HepG2 (cell line): Measurements from ENCODE around the gene ORC2. TPM values are rescaled to one million over a fixed set of nuclear protein-coding genes. Genes with fewer than 3 reads are reported as not detected.

Source experiments
- ATAC-seq: fragments of 200-7000 bp; cut with Tn5 transposase; 3 replicates; pipeline ENCODE4 v1.9.1; 2020; ENCODE audit warnings: mild to moderate bottlenecking, moderate library complexity
- BruUV-seq: library from RNA; stranded (reverse); fragments of 400-500 nt; replicated peaks from 2 replicates; lab custom pipeline; 2021; lab: Mats Ljungman, UMichigan
- CTCF ChIA-PET: fragments of 300-600 bp; formaldehyde crosslinking; extraction: SDS; loops from one replicate; lab custom pipeline; 2021; ENCODE audit warnings: low total read pairs, inconsistent platforms, low intra/inter-chr PET ratio; lab: Yijun Ruan, JAX
- POLR2A ChIA-PET: fragments of 350-600 bp; sonication (Branson Sonifier 250); formaldehyde crosslinking; loops from one replicate; lab custom pipeline; 2020; ENCODE audit warnings: antibody characterized with exemption, inconsistent platforms; lab: Yijun Ruan, JAX
- DNase-seq: peaks from one replicate; pipeline ENCODE4 v3.0.0-alpha.2; 2015; ENCODE audit warnings: low spot score
- FAIRE-seq: peaks from 3 replicates; lab custom pipeline; 2011; peaks lifted over from hg19 to GRCh38; lab: Jason Lieb, UNC
- H2AFZ ChIP-seq: one replicate; pipeline ENCODE4 v1.6.1; 2011; ENCODE audit warnings: low read length, inconsistent platforms
- H3K27ac ChIP-seq: fragments of 300-600 bp; 3 replicates; pipeline ENCODE4 v1.8.0; 2011; ENCODE audit warnings: mixed run types, mild to moderate bottlenecking, mixed read lengths, low read length, inconsistent platforms; ENCODE audit not compliant: insufficient read depth; ENCODE audit errors: extremely low read length
- H3K27me3 ChIP-seq, 2 experiments: fragments of 200-600 bp in 1 of 2; 2 replicates in 1 of 2; 3 replicates in 1 of 2; pipeline versions ENCODE4 v1.6.0 to v1.8.0; 2011; ENCODE audit warnings: low read length in 2 of 2, mild to moderate bottlenecking in 2 of 2, moderate library complexity in 2 of 2, inconsistent platforms in 1 of 2; ENCODE audit not compliant: insufficient read depth in 2 of 2, control insufficient read depth in 1 of 2
- H3K36me3 ChIP-seq, 2 experiments: fragments of 200-600 bp in 1 of 2; replicated peaks in 1 of 2; 2 replicates in 1 of 2; 3 replicates in 1 of 2; pipeline versions ENCODE4 v1.5.1 to v1.8.0; 2011; ENCODE audit warnings: low read length in 2 of 2, inconsistent platforms in 1 of 2; ENCODE audit not compliant: insufficient read depth in 2 of 2, control insufficient read depth in 1 of 2
- H3K4me1 ChIP-seq: 2 replicates; pipeline ENCODE4 v1.5.1; 2012; ENCODE audit warnings: low read length, inconsistent platforms; ENCODE audit not compliant: insufficient read depth
- H3K4me2 ChIP-seq: 2 replicates; pipeline ENCODE4 v1.6.0; 2011; ENCODE audit warnings: low read depth, low read length, inconsistent platforms
- H3K4me3 ChIP-seq, 3 experiments: fragments of 200-600 bp in 1 of 3; sonication (generic), shearing (Covaris generic) in 1 of 3; replicated peaks in 1 of 3; 2 replicates each; pipeline ENCODE4 v1.5.1; 2011 to 2016; ENCODE audit warnings: low read length in 3 of 3, inconsistent platforms in 2 of 3, low read depth in 2 of 3, mild to moderate bottlenecking in 2 of 3, control low read depth in 1 of 3, mixed read lengths in 1 of 3; ENCODE audit not compliant: insufficient read depth in 1 of 3
- H3K79me2 ChIP-seq: one replicate; pipeline ENCODE4 v1.6.1; 2011; ENCODE audit warnings: low read length, inconsistent platforms; ENCODE audit not compliant: insufficient read depth
- H3K9ac ChIP-seq: 2 replicates; pipeline ENCODE4 v1.6.0; 2011; ENCODE audit warnings: mild to moderate bottlenecking, low read depth, low read length, inconsistent platforms; ENCODE audit not compliant: insufficient read depth
- H3K9me3 ChIP-seq: 2 replicates; pipeline ENCODE4 v1.5.1; 2012; ENCODE audit warnings: mild to moderate bottlenecking, low read length
- H4K20me1 ChIP-seq: 2 replicates; pipeline ENCODE4 v1.6.0; 2011; ENCODE audit warnings: inconsistent platforms, mild to moderate bottlenecking, low read length, moderate library complexity; ENCODE audit not compliant: insufficient read depth
- CEBPB ChIP-seq: IDR thresholded peaks from 2 replicates; pipeline ENCODE4 v1.6.1; 2011; ENCODE audit warnings: low read depth, low read length, improper control_type of control experiment, borderline replicate concordance
- MAFF ChIP-seq: IDR thresholded peaks from 2 replicates; pipeline ENCODE4 v1.6.1; 2011; ENCODE audit warnings: low read depth, low read length, improper control_type of control experiment
- PPARG ChIP-seq: conservative IDR thresholded peaks from 2 replicates; pipeline ENCODE4 v1.6.1; 2016; ENCODE audit warnings: missing biosample characterization, missing genetic modification reagents
- ZNF446 ChIP-seq: sonication (generic); formaldehyde crosslinking; IDR thresholded peaks from 2 replicates; pipeline ENCODE4 v1.5.0; 2020; ENCODE audit warnings: mild to moderate bottlenecking, missing genetic modification reagents
- in situ Hi-C: cut with HindIII; loops from 2 replicates; pipeline ENCODE4 v1.10.0; 2017; ENCODE audit warnings: low pct_unique_long_range_greater_than_20kb; ENCODE audit not compliant: extremely low pct_ligation_motif_present
- intact Hi-C: fragments of 100-400 bp; cut with micrococcal nuclease; formaldehyde crosslinking; loops from one replicate; pipeline ENCODE4 v1.10.0; 2022; ENCODE audit not compliant: unreplicated experiment
- polyA plus RNA-seq, 8 experiments: library from polyadenylated mRNA; depleted of rRNA in 3 of 8; stranded (reverse) in 7 of 8; unstranded in 1 of 8; fragments of >200 nt; fragmentation: Illumina TruSeq in 4 of 8; extraction: Trizol in 4 of 8; gene quantifications; 2 replicates each; pipeline versions ENCODE4 v1.2.1 to v1.2.3, GENCODE V29; 2011 to 2016; ENCODE audit warnings: low read depth in 4 of 8, missing spikeins in 1 of 8, mixed read lengths in 1 of 8; ENCODE audit not compliant: insufficient read depth in 1 of 8
- total RNA-seq, 5 experiments: library from RNA; depleted of rRNA; stranded (reverse); fragments of >200 nt; fragmentation: Illumina TruSeq; extraction: Trizol; gene quantifications; 2 replicates each; pipeline ENCODE4 v1.2.3, GENCODE V29; 2016; ENCODE audit warnings: low read depth in 1 of 5
- TF ChIP-seq, protein P1 (sequence below), 2 experiments: sonication (generic) in 1 of 2; formaldehyde crosslinking in 1 of 2; IDR thresholded peaks; 2 replicates each; pipeline versions ENCODE4 v1.4.0 to v1.6.1; 2016 to 2020; ENCODE audit warnings: borderline replicate concordance in 1 of 2, low read depth in 1 of 2, mild to moderate bottlenecking in 1 of 2, missing genetic modification reagents in 1 of 2
- TF ChIP-seq, protein P2 (sequence below): sonication (generic); formaldehyde crosslinking; IDR thresholded peaks from 2 replicates; pipeline ENCODE4 v1.8.0; 2022; ENCODE audit warnings: mild to moderate bottlenecking, missing genetic modification reagents; ENCODE audit not compliant: insufficient replicate concordance
- TF ChIP-seq, protein P3 (sequence below): sonication (generic); formaldehyde crosslinking; IDR thresholded peaks from 2 replicates; pipeline ENCODE4 v1.5.1; 2020; ENCODE audit warnings: mild to moderate bottlenecking, missing genetic modification reagents, moderate library complexity

Gene ORC2
- total and polyA plus RNA-seq, 2 of the 13 experiments (the other 11 are each of a cell fraction or from before 2014, with no cell fraction given): 19.3 to 73.5 TPM

DNA sequence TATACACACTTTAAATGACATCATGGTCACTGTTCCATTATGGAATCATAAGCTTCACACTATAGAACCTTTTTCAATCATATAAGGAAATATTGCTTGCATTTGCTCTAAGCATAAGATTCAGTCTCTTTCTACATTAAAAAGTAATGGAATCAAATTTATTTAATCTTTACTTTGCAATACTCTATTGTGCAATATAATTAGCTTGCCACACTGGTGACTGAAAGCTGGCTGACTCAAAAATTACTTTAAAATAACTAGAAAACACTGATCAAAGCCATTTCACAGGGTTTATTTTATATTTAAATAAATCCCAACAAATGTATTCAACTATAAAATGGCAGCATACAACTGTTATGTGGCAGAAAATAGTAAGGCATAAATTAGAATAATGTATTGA, 13.2 kb upstream of the ORC2 start:
- H3K9me3 ChIP-seq: no peaks in the 10 kb centered on the region
- CTCF ChIA-PET: no interaction called here
- no TSS peak for BruUV-seq
- no peak overlapping the region for H3K4me3 ChIP-seq
- DNase-seq (no peak), FAIRE-seq (no peak), ATAC-seq (no peak)
- H3K79me2 ChIP-seq: no peaks in the 10 kb centered on the region
- intact Hi-C loops (no loop called here), in situ Hi-C loops (no loop called here)
- POLR2A ChIA-PET: interaction anchor here (6.3 kb wide), 1 partner anchor 13 kb away, joined by 37 read pairs; the partner anchor contains the start of gene ORC2
- H2AFZ ChIP-seq: no peak overlapping the region
- no peak overlapping the region for H3K4me2 ChIP-seq
- H3K4me1 ChIP-seq: no peaks in the 10 kb centered on the region
- peaks cover 5 to 21% of the 10 kb centered on the region in 2 experiments for H3K36me3 ChIP-seq
- H3K27ac ChIP-seq: no peak overlapping the region
- H3K27me3 ChIP-seq: no peaks in the 10 kb centered on the region
- no peaks in the 10 kb centered on the region for H4K20me1 ChIP-seq
- peak; percentile 57; the same call in 1 of the 2 replicates for TF ChIP-seq CEBPB
- no peak for TF ChIP-seq PPARG (CRISPR knock-in tag)
- H3K9ac ChIP-seq: no peak overlapping the region

DNA sequence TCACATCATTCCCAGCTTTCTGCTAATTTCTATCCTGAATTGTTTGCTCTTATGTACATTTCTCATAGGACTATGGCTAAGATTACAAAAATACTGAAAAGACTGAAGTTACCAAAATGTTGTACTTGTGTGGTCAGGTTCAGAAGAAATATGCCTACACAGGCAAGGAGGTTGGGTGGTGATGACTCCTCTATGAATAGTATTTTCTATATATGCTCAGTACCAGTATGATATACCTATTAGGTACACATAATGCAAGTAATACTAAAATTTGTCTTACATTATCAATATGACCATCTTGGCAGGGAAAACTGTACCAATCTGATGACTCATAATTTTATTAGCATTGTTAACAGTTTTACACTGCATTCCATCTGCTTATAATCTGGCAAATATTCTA, 12.2 kb upstream of the ORC2 start:
- Histone ChIP-seq H3K4me3 (no peak overlapping the region), H3K36me3 (peaks cover 0 to 10% of the 10 kb centered on the region in 2 experiments; a peak in 3 of 5 replicates), H2AFZ (no peak overlapping the region), H3K9ac (no peak overlapping the region), H3K79me2 (no peaks in the 10 kb centered on the region), H4K20me1 (no peaks in the 10 kb centered on the region), H3K4me2 (no peak overlapping the region), H3K4me1 (no peaks in the 10 kb centered on the region), H3K9me3 (no peaks in the 10 kb centered on the region), H3K27ac (no peak overlapping the region)
- DNase-seq (no peak), ATAC-seq (no peak), FAIRE-seq (no peak)
- in situ Hi-C loops (no loop called here), intact Hi-C loops (no loop called here)
- CTCF ChIA-PET: no interaction called here
- POLR2A ChIA-PET: interaction anchor here (6.3 kb wide), 1 partner anchor 12 kb away, joined by 37 read pairs; the partner anchor contains the start of gene ORC2
- no TSS peak for BruUV-seq
- TF ChIP-seq, protein P1, sequence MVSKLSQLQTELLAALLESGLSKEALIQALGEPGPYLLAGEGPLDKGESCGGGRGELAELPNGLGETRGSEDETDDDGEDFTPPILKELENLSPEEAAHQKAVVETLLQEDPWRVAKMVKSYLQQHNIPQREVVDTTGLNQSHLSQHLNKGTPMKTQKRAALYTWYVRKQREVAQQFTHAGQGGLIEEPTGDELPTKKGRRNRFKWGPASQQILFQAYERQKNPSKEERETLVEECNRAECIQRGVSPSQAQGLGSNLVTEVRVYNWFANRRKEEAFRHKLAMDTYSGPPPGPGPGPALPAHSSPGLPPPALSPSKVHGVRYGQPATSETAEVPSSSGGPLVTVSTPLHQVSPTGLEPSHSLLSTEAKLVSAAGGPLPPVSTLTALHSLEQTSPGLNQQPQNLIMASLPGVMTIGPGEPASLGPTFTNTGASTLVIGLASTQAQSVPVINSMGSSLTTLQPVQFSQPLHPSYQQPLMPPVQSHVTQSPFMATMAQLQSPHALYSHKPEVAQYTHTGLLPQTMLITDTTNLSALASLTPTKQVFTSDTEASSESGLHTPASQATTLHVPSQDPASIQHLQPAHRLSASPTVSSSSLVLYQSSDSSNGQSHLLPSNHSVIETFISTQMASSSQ (IDR thresholded peaks at IDR 0.05; ENCODE audit: low read depth): no peak
- TF ChIP-seq, protein P1 (CRISPR knock-in tag; IDR thresholded peaks at IDR 0.05; ENCODE audit: borderline replicate concordance): no peak
- TF ChIP-seq, protein P2, sequence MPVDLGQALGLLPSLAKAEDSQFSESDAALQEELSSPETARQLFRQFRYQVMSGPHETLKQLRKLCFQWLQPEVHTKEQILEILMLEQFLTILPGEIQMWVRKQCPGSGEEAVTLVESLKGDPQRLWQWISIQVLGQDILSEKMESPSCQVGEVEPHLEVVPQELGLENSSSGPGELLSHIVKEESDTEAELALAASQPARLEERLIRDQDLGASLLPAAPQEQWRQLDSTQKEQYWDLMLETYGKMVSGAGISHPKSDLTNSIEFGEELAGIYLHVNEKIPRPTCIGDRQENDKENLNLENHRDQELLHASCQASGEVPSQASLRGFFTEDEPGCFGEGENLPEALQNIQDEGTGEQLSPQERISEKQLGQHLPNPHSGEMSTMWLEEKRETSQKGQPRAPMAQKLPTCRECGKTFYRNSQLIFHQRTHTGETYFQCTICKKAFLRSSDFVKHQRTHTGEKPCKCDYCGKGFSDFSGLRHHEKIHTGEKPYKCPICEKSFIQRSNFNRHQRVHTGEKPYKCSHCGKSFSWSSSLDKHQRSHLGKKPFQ (CRISPR knock-in tag): no peak
- TF ChIP-seq MAFF: 0 out of 2 replicates have a peak, but pooled peaks have one; percentile 34
- no peak for TF ChIP-seq ZNF446 (CRISPR knock-in tag)
- TF ChIP-seq, protein P3, sequence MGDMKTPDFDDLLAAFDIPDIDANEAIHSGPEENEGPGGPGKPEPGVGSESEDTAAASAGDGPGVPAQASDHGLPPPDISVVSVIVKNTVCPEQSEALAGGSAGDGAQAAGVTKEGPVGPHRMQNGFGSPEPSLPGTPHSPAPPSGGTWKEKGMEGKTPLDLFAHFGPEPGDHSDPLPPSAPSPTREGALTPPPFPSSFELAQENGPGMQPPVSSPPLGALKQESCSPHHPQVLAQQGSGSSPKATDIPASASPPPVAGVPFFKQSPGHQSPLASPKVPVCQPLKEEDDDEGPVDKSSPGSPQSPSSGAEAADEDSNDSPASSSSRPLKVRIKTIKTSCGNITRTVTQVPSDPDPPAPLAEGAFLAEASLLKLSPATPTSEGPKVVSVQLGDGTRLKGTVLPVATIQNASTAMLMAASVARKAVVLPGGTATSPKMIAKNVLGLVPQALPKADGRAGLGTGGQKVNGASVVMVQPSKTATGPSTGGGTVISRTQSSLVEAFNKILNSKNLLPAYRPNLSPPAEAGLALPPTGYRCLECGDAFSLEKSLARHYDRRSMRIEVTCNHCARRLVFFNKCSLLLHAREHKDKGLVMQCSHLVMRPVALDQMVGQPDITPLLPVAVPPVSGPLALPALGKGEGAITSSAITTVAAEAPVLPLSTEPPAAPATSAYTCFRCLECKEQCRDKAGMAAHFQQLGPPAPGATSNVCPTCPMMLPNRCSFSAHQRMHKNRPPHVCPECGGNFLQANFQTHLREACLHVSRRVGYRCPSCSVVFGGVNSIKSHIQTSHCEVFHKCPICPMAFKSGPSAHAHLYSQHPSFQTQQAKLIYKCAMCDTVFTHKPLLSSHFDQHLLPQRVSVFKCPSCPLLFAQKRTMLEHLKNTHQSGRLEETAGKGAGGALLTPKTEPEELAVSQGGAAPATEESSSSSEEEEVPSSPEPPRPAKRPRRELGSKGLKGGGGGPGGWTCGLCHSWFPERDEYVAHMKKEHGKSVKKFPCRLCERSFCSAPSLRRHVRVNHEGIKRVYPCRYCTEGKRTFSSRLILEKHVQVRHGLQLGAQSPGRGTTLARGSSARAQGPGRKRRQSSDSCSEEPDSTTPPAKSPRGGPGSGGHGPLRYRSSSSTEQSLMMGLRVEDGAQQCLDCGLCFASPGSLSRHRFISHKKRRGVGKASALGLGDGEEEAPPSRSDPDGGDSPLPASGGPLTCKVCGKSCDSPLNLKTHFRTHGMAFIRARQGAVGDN (CRISPR knock-in tag): no peak
- TF ChIP-seq, all 625 proteins: peak for 1
- H3K27me3 ChIP-seq: no peaks in the 10 kb centered on the region
